8988T (cell line): ENCODE results near the gene EPS15.
"Not testable (repeated sequence)": the region's sequence is repeated elsewhere in the genome, so short reads cannot be mapped to it uniquely, and the experiment has no call there.

Experiments
- DNase-seq: peaks from one replicate; pipeline ENCODE4 v3.0.0; 2011

The EPS15 gene

DNA sequence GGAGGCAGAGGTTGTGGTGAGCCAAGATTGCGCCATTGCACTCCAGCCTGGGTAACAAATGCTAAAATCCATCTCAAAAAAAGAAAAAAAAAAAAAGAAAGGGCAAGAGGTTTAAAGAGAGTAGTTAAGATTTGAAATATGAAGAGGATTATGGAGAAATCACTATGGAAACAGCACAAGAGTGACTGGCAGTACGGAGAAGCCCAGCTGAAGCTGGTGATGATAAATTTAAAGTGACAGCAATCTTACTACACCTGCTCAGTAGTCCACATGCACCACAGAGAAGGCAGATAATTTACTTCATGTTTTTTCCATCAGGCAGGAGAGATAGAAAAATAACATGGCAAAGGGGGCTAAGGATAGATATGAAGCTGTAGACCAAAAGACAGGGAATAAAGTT, 56.8 kb downstream of the EPS15 start:
- not testable (repeated sequence) for DNase-seq

DNA sequence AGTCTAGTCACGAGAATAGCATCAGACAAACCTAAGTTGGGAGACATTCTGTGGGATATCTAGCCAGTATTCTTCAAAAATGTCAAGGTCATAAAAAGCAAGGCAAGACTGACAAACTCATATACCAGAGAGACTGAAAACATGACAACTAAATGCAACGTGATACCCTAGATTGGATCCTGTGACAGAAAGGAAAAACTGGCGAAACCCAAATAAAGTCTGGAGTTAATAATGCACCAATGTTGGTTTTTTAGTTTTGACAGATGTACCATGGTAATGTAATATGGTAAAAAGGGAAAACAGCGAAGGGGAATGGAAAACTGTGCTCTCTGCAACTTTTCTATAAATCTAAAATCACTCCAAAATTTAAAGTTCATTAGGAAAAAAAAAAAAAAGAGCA, 64.5 kb downstream of the EPS15 start:
- DNase-seq = no peak

DNA sequence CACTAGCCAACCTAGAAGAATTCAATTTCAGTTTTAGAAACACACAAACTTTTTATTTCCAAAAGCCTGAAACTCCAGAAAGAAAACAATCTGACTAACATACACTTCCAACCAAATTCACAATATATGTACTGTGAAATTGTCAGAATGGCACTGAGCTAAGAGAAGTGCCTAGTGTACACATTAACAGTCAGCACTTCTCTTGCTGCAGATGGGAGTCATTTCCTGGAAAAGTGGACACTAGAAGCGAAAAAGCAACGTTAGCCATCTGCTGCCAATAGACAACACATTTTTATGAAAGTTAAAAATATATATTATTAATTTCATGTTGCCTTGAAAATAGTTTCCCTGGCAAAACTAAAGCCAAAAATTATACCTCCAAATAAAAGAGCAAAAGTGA, 66.1 kb downstream of the EPS15 start:
- no peak for DNase-seq

DNA sequence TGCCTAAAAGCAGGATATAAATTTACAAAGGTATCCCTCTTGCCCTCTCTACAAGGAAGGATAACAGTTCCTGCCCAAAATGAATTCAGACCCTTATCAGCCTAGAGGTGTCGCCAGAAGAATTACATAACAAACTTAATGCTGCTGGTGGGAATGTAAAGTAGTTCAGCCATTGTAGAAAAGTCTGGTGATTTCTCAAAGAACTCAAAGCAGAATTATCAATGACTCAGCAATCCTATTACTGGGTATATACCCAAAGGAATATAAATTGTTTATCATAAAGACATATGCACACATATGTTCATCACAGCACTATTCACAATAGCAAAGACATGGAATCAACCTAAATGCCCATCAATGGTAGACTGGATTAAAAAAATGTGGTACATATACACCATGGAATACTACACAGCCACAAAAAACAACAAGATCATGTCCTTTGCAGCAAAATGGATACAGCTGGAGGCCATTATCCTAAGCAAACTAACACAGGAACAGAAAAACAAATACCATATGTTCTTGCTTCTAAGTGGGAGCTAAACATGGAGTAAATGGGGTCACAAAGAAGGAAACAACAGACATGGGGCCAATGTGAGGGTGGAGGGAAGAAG, 70.1 kb downstream of the EPS15 start:
- DNase-seq = not testable (repeated sequence)

DNA sequence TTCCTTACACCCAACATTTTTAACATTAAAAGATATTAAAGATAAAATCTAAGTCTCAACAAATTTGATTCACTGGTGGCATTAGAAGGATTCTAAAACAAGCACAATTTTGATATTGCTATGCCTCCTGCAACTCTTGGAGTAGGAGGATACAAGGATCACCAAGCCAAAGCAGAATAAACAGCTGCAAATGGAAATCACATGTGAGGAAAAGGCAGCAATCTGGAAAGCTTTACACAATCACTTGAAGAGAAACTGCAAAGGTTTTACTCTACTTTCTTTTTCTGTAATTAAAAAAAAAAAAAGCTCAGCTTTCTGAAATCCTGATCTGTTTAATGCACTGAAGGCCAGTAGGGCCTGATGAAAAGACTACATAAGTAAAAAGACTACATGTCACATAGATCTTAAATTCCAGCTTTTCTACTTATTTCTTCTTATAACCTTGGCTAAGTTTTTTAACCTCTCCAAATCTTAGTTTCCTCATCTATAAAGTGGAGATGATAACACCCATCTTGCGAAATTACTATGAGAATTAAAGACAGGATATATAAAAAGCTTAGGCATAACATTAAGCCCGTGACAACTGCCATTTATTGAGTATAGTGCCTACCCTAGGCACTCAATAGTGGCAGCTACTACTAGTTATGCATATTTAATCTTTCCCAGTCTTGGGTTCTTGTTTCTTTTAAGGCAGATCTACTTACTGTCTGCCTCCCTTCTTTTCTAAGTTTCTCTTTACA, 73.5 kb downstream of the EPS15 start:
- no peak for DNase-seq

DNA sequence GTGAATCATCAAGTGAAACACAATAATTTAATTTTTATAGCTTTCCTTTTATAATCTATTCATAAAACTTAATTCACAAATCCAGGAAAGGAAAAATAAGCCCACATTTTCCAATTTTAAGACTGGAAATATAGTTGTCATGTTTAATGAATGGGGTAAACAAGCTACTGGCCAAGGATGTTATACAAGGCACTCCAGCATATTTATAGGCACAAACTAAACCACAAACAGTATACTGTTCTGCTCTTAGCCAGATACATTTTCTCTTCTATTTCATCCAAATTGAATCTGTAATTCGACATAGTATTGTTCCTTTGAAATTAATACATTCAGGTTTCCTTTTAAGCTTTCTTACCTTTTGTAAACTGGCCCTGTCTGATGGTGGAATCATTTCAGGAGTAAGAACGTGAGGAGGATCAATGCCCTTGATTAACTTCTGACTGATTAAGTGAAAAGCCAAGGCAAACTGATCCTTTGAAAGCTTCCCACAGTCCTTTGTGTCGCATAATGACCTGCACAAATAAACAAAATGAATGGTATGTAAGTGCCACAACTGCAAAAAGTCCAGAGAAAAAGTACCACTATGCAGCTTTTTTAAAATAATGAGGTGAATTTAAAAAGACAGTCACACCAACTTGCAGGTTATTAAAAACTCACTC, 74.4 kb downstream of the EPS15 start:
- DNase-seq = no peak

DNA sequence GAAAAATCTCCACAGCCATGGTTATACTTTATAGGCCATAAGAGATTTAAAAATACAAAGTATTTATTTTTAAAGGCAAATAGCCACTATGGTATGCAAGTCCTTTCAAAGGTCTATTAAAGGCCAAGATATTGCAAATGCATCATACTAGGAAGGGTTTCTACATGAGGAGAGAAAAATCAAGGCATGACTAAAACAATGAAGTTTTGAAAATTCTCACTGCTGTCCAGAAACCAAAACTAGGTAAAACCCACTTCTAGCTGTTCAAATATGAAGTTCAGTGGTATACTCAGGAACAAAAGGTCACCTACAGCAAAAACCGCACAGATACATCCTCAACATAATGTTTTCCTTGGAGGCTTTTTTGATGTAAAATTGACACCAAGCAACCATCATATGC, 75.0 kb downstream of the EPS15 start:
- DNase-seq = no peak

DNA sequence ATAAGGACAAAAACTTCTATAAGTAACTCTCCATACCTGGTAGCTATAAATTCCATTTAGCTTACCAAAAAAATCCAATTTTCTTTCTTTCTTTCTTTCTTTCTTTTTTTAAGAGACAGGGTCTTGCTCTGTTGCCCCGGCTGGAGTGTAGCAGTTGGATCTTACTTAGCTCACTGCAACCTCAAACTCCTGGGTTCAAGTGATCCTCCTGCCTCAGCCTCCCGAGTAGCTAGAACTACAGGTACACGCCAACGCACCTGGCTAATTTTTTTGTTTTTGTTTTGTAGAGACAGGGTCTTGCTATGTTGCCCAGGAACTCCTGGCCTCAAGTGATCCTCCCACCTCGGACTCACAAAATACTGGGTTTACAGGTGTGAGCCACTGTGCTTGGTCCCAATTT, 75.5 kb downstream of the EPS15 start:
- DNase-seq = no peak

DNA sequence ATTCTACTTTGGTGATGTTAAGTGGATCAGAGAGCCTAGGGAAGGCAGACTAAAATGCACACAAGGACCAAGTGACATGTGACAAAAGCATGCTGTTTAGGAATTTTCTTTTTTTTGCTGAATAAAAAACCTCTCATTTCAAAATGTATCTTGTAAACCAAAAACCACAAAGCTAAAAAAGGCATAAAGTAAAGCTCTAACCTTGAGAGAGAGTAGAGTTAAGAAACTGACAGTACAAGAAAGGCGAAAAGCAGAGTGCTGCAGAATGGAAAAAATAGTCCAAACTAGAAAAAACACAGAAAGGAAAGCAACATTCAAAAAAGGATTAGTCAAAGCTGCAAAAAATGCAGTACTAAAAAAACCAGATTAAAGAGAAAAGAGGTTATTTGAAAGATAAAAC, 76.5 kb downstream of the EPS15 start:
- DNase-seq = no peak

DNA sequence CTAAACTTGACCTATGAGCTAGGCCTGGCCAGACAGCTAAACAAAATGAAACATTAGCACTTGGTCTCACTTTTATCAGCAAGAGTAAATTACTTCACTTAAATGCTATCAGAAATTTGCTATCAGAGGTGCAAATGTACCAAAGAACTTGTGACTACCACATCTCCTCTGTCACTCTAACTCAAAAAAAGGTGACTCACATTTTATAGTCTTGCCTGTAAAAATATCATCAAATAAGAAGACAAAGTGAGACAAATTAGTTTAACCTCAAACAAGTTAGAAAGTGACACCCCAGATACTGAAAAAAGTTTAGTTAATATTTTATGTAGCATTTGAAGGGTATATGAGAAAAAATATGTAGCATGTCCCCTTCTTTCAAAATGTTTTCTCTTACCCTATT, 76.9 kb downstream of the EPS15 start:
- DNase-seq = no peak

DNA sequence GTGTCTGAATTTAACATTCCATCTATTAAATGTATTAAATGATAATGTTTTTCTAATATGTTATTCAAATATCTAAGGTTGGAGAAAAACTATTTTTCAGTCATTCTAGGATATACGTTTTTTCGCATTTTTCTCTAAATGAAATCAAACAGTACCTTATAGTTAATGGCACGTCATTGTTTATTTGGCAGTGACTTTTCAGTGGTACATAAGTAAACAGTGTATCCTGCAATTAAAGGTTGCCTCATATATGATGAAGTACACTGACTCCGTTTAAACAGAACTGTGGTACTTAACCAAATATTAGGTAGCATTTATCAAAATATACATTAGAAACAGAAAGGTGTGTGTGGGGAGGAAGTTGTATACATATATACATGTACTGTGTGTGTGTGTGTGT, 79.2 kb downstream of the EPS15 start:
- no peak for DNase-seq

DNA sequence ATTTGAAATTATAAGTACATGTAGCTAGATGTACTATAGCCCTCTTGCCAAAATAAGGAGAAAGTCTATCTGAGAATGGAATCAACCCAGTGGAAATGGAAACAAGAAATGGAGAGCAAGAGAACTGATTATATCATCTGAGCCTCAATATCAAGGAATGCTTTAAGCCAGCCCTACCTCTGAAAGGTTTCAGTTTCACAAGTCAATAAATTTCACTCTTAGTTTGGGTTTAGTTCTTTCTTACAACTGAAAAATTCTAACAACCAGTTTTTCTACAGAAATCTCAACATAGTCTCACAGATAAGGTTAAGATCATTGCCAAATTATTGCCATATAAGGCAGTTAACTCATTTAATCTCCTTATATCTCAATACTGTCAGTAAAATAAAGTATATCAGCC, 80.0 kb downstream of the EPS15 start:
- no peak for DNase-seq

DNA sequence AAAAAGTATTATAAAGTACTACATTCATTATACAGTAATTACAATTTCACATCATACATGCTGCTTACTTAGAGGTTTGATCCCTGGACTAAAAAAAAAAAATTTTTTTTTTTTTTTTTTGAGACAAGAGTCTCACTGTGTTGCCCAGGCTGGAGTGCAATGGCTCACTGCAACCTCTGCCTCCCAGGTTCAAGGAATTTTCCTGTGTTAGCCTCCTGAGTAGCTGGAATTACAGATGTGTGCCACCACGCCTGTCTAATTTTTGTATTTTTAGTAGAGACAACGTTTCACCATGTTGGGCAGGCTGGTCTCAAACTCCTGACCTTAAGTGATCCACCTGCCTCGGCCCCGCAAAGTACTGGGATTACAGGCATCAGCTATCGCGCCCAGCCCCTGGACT, 81.7 kb downstream of the EPS15 start:
- DNase-seq = not testable (repeated sequence)

DNA sequence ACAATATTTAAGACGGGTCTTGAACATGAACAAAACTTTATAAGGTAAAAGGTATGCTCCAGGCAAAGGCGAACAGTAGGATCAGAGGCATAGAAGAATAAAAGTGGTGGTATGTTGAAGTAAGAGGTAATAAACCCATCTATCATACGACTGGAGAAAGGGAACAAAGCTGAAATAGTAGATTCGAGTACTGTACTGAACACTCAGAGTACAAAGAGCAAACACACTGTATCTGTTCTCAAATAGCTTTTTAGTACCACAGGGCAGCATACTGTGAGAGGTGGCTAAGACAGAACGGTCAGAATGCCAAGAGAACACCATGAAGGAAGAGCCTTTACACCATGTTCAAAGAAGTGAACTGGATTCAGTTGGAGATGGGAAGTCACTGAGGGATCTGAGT, 83.2 kb downstream of the EPS15 start:
- DNase-seq = no peak

DNA sequence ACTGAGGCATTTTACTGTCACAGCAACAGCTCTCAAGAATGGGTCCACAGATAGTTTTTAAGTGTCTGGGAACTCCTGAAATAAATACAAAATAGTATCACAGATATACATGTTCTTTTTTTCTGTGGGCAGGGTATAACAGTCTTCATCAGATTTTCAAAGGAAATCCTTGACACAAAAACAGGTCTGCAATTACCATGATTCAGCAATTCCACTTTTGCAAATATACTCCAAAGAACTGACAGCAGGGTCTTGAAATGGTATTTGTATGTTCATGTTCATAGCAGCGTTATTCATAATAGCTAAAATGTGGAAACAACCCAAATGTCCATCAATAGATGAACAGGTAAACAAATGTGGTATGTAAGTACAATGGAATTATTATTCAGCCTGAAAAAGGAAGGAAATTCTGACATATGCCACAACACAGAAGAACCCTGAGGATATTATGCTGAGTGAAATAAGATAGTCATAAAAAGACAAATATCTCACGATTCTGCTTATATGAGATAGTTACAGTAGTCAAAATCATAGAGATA, 85.0 kb downstream of the EPS15 start:
- no peak for DNase-seq

DNA sequence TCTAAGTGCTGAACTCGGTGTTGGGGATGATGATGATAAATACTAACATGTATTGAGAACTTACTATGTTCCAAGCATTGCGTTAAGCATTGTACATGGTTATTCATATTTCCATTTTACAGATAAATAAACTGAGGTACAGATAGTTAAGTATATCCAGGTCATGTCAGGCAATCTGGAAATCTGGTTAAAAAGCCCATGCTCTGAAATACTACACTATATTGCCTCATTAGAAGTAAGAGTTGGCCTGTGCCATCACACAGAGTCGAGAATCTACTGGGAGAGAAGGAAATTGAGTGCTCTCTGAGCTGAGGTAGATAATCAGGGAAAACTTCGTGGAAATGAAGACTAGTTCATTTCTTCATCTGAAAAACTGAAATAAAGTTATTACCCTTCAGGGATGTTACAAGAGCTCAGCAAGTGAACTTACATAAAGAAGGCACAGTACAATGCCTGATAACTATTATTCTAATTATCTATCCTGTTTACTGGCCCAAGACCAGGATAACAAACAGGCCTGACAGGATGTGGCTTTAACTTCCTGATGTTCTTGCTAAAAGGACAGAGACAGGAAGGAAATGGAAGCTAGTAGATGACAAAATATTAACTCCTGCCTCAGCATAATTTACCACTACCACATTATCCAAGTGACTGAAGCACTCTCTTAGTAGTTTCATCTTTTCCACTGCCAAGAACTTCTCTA, 85.6 kb downstream of the EPS15 start:
- no peak for DNase-seq

DNA sequence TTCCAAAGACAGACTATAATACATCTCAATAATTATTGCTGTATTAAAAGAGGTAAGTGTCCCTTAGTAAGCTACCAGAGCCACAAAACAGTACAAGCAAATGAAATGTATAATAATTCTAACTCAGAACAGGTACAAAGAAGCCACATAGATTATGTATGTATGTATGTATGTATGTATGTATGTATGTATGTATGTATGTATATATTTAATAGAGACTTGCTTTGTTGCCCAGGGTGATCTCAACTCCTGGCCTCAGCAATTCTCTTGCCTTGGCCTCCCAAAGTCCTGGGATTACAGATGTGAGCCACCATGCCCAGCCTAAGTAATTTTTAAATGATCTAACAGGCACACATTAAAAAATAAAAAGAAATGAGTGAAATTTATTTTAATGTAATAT, 86.9 kb downstream of the EPS15 start:
- DNase-seq = no peak

DNA sequence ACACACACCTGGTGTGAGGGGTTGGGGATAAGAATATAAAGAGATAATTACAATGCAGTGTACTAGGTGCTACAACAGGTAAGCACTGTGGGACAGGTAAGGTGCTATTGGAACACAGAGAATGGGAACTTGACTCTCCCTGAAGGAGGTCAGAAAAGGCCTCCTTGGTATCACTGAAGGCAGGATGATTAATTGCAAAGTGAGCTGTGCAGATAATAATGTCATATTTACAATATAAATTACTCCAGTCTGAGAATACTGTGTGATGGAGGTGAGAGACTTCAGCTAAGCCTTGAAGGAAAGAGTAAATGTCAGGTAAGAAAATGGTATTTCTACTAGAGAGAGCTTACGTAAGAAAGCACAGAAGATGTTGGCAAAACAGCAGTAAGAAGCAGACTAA, 91.6 kb downstream of the EPS15 start:
- no peak for DNase-seq

DNA sequence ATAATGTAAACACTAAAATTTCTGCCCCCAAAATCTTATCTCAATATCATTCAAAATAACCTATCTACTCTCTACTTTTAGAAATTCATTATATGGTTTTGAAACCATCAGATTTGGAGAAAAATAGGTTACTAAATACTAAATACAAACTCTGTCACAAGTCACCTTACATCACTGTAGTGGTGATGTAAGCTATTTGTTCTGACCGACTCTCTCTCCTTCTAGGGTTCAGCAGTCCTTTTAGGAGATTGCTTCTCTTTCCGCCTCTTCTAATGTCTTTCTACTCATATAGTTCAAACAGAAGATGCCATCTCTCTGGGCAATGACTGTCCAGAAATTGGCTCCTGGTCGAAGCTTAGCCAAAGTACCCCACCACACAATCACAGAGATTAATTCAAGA, 93.1 kb downstream of the EPS15 start:
- DNase-seq = no peak

DNA sequence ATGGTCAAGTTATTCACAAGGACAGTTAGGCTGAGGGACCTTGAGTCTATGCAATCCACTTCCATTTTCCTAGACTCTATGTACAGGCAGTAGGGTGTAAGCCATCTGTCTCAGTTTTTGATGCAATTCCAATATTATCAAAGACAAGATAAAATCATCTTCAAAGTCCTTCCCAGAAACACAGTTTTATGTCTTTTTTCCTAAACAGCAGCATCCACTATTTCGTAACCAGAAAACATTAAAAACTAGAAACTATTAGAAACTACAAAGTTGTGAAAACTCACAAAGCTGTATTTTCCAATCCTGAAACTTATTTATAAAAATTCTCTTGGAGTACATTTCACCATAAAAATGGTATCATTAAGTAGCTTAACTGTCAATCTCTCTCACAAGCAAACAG, 93.8 kb downstream of the EPS15 start:
- DNase-seq = no peak

DNA sequence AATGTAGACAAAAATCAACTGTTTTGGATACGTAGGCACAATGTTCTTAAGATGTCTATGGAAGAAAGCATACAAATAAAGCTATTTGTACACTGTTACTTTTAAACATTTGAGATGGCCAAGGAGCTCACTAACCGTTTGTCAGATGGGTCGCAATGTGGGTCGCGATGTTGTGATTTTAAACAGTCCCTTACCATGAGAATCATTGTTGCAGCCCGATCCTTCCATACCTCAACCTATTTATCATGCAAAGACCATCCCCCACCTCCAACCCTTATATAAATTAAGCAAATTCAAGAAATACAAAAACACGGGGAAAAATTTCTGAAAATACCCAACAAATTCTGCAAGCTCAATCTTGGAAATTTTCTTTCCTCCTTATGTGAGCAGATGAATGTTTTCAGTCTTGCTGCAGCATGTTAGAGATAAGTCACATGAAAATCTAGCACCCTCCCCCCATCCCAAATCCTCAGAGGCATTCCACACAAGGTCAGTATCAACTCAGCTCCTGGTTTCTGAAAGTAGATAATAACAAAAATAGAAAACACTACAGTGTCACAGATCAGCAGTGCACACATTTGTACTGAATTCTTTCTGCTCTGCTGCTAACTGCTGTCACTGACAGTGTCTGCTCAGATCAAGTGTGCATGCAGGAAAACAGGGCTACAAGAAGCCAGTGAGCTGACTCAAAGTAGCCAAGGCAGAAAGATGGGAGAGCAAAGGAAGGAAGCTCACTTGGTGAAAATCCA, 95.8 kb downstream of the EPS15 start:
- no peak for DNase-seq

DNA sequence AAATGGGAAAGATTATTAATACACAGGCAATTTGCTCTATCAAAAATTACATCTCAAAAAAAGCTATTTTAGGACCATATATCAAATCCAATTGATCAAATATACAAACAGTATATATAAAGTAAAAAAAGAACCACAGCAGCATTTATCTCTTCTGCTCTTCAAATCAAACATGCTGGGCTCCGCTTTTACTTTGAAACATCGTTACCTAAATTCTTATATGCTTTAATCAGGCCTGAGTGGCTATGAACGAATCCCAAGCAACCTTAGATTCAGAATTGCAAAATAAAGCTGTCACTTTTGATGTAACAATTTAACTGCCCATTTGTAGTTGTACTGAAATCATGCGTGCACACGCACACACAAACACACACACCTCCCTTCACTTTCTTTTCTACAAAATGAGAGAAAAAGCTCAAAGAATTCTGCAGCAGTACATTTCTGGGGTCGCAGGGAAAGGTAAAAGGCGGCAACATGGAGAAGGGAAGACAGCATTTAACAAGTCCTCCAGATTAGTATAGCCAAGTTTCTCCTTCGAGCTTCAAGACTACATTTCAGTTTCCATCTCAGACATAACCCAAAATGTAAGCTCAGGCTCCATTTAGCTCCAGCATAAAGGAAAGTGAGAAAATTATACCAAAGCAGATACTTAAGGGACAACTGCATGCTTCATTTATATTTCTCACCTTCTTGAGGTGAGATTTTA, 96.5 kb downstream of the EPS15 start:
- DNase-seq = no peak
